ENCODE results near the gene ADORA2B. TPM values are rescaled to one million over a fixed set of nuclear protein-coding genes. Genes with fewer than 3 reads are reported as not detected.
"Not testable (repeated sequence)": the region's sequence is repeated elsewhere in the genome, so short reads cannot be mapped to it uniquely, and the experiment has no call there.

The ADORA2B gene
- total RNA-seq, 6 experiments from 2014 or later, result 0.16 to 0.62 (median 0.37) TPM; not detected in 1

DNA sequence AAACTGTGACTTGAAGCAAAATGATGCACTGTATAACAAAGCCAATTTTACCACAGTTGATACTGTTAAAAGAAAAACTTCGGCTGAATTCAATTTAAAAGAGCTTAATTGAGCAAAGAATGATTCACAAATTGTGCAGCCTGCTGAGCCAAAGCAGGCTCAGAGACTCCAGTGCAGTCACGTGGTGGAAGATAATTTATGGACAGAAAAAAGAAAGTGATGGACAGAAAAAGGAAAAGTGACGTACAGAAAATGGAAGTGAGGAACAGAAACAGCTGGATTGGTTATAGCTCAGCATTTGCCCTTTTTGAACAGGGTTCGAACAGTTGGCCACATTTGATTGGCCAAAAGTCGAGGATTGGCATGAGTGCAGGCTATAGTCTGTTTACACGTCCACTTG, 28.9 kb downstream of the ADORA2B start:
- ATAC-seq (no peak), DNase-seq (no peak)
- no peak overlapping the region for H3K27ac ChIP-seq
- intact Hi-C loops (cut with DNase I), result no loop called here
- peaks cover 0 to 8% (median 0%) of the 10 kb centered on the region in 4 donors for H3K36me3 ChIP-seq
- H3K4me3 ChIP-seq, result no peak overlapping the region
- no peaks in the 10 kb centered on the region for H3K9me3 ChIP-seq
- TF ChIP-seq, protein P1, sequence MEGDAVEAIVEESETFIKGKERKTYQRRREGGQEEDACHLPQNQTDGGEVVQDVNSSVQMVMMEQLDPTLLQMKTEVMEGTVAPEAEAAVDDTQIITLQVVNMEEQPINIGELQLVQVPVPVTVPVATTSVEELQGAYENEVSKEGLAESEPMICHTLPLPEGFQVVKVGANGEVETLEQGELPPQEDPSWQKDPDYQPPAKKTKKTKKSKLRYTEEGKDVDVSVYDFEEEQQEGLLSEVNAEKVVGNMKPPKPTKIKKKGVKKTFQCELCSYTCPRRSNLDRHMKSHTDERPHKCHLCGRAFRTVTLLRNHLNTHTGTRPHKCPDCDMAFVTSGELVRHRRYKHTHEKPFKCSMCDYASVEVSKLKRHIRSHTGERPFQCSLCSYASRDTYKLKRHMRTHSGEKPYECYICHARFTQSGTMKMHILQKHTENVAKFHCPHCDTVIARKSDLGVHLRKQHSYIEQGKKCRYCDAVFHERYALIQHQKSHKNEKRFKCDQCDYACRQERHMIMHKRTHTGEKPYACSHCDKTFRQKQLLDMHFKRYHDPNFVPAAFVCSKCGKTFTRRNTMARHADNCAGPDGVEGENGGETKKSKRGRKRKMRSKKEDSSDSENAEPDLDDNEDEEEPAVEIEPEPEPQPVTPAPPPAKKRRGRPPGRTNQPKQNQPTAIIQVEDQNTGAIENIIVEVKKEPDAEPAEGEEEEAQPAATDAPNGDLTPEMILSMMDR (IDR thresholded peaks at IDR 0.05), result no peak
- no peak for TF ChIP-seq POLR2A (IDR thresholded peaks at IDR 0.05)
- H3K4me1 ChIP-seq, result peaks cover 0 to 8% (median 0%) of the 10 kb centered on the region in 4 donors
- WGBS (ENCODE audit: insufficient coverage, low coverage, low lambda C conversion rate, missing lambda C conversion rate), result 78% methylated on average over 6 of the region's 6 CpGs
- no peaks in the 10 kb centered on the region for H3K27me3 ChIP-seq

DNA sequence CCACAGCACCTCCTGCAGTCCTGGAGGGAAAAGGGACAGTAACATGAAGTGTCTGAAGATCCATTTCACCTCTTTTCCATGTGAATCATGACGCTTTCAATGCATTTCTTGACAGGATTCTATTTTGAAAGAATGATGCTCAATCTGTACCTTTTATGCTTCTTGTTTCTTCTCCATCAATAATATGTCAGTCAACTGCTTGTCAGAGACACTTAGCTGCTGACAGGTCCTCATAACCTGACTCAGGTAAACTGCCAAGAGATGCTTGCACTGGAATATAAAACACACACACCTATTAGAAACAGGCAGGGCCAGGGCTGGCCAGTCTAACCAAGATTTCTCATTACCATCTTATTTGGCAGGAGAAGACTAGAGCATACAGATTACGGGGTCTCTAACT, 33.0 kb downstream of the ADORA2B start:
- no peak for ATAC-seq
- no peaks in the 10 kb centered on the region for H3K27me3 ChIP-seq
- no peaks in the 10 kb centered on the region for H3K9me3 ChIP-seq
- peaks cover 0 to 24% (median 0%) of the 10 kb centered on the region in 4 donors for H3K36me3 ChIP-seq
- 100% methylated on average over 2 of the region's 2 CpGs for WGBS (ENCODE audit: insufficient coverage, low coverage, low lambda C conversion rate, missing lambda C conversion rate)
- no peak overlapping the region for H3K4me3 ChIP-seq
- intact Hi-C loops (cut with DNase I), result no loop called here
- DNase-seq, result no peak
- no peak overlapping the region for H3K27ac ChIP-seq
- peaks cover 0 to 8% (median 0%) of the 10 kb centered on the region in 4 donors for H3K4me1 ChIP-seq
- TF ChIP-seq POLR2A (IDR thresholded peaks at IDR 0.05), result no peak
- TF ChIP-seq, protein P1 (IDR thresholded peaks at IDR 0.05), result no peak

DNA sequence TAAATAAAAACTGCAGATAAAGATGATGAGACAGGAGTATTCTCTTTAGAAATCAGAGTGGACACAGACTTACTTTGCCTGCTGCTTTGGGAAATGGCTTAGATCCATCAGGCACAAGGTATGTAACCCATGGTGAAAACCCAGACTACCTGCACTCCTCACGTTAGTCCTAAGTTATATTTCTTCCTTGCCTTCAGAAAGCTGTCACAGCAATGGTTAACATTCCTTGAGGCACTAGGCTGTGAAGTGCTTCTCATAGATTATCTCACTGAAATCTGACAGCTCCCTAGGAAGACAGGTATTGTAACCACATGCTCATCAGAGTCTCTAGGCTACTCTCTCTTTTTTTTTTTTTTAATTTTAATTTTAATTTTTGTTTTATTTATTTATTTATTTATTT, 33.7 kb downstream of the ADORA2B start:
- TF ChIP-seq, protein P1 (IDR thresholded peaks at IDR 0.05), result no peak
- no peak for TF ChIP-seq POLR2A (IDR thresholded peaks at IDR 0.05)
- no peak for ATAC-seq
- no peak overlapping the region for H3K27ac ChIP-seq
- H3K27me3 ChIP-seq, result no peaks in the 10 kb centered on the region
- 100% methylated on average over 1 of the region's 1 CpG for WGBS (ENCODE audit: insufficient coverage, low coverage, low lambda C conversion rate, missing lambda C conversion rate)
- peaks cover 0 to 8% (median 0%) of the 10 kb centered on the region in 4 donors for H3K4me1 ChIP-seq
- no peaks in the 10 kb centered on the region for H3K9me3 ChIP-seq
- no peak overlapping the region for H3K4me3 ChIP-seq
- intact Hi-C loops (cut with DNase I), result no loop called here
- no peak for DNase-seq
- peaks cover 0 to 24% (median 0%) of the 10 kb centered on the region in 4 donors for H3K36me3 ChIP-seq

DNA sequence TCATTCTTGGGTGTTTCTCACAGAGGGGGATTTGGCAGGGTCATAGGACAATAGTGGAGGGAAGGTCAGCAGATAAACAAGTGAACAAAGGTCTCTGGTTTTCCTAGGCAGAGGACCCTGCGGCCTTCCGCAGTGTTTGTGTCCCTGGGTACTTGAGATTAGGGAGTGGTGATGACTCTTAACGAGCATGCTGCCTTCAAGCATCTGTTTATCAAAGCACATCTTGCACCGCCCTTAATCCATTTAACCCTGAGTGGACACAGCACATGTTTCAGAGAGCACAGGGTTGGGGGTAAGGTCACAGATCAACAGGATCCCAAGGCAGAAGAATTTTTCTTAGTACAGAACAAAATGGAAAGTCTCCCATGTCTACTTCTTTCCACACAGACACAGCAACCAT, 34.1 kb downstream of the ADORA2B start:
- H3K27ac ChIP-seq; H3K4me3 ChIP-seq; ATAC-seq; H3K9me3 ChIP-seq; H3K4me1 ChIP-seq; H3K27me3 ChIP-seq; intact Hi-C loops (cut with DNase I); DNase-seq: not testable (repeated sequence)
- WGBS (ENCODE audit: insufficient coverage, low coverage, low lambda C conversion rate, missing lambda C conversion rate), result no CpG with 5 or more reads among the region's 4 CpGs
- H3K36me3 ChIP-seq, result peaks cover 0 to 24% (median 0%) of the 10 kb centered on the region in 4 donors

DNA sequence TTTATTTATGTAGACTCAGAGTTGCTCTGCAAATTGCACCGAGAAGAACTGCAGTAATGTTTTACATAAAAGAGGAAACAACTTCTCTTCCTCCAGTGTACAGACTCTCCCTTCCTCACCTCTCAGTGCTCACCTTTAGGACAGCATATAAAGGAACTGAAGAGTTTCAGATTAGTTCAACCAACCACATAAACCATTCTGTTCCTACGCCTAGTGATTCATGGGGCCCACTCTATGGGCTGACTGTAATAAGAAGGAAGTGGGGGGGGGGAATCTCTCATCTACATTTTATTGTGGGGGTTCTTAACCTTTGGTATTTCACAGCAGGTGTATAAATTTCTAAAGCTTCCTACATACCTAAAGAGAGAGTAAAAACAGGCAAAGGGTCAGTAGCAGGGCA, 36.3 kb downstream of the ADORA2B start:
- TF ChIP-seq, protein P1 (IDR thresholded peaks at IDR 0.05), result no peak
- no peak for TF ChIP-seq POLR2A (IDR thresholded peaks at IDR 0.05)
- Histone ChIP-seq H3K4me3 (no peak overlapping the region), H3K27ac (no peak overlapping the region), H3K27me3 (no peaks in the 10 kb centered on the region), H3K4me1 (peaks cover 0 to 6% (median 0%) of the 10 kb centered on the region in 4 donors), H3K36me3 (peaks cover 0 to 39% (median 2%) of the 10 kb centered on the region in 4 donors), H3K9me3 (no peaks in the 10 kb centered on the region)
- DNase-seq (no peak), ATAC-seq (no peak)
- WGBS (ENCODE audit: insufficient coverage, low coverage, low lambda C conversion rate, missing lambda C conversion rate), result 42% methylated on average over 2 of the region's 2 CpGs
- intact Hi-C loops (cut with DNase I), result no loop called here

All from right lobe of liver (tissue), 6 donors.